GM12872 (cell line): ENCODE results near the gene NEMF.

Experiments used
- TF ChIP-seq, protein P1 (sequence below): IDR thresholded peaks from 3 replicates; pipeline ENCODE4 v1.5.1; 2011; ENCODE audit warnings: low read depth, mild to moderate bottlenecking, low read length, moderate library complexity; ENCODE audit not compliant: insufficient read depth

Gene NEMF

DNA sequence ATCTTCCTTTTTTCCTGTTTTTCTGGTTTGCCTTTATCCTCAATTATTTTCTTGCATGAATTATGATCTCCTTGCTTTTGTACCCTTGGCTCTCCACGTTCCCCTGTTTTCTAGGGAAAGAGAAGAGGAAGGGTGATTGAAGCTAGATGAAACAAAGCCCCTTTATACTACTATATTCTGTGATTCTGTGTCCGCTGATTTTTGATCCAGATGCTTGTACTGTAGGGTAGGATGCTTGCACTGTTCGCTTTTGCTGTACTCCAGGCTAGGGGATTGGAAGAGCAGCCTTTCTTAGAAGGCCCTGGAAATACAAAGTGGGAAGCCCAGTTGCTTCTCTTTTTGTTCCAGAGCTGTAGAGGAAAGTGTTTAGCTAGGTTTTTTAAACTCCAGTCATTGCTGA lies 119.7 kb downstream of the NEMF start:
- TF ChIP-seq, protein P1, sequence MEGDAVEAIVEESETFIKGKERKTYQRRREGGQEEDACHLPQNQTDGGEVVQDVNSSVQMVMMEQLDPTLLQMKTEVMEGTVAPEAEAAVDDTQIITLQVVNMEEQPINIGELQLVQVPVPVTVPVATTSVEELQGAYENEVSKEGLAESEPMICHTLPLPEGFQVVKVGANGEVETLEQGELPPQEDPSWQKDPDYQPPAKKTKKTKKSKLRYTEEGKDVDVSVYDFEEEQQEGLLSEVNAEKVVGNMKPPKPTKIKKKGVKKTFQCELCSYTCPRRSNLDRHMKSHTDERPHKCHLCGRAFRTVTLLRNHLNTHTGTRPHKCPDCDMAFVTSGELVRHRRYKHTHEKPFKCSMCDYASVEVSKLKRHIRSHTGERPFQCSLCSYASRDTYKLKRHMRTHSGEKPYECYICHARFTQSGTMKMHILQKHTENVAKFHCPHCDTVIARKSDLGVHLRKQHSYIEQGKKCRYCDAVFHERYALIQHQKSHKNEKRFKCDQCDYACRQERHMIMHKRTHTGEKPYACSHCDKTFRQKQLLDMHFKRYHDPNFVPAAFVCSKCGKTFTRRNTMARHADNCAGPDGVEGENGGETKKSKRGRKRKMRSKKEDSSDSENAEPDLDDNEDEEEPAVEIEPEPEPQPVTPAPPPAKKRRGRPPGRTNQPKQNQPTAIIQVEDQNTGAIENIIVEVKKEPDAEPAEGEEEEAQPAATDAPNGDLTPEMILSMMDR, result no peak
